Progenitor cell of endocrine pancreas (in vitro differentiated cells): ENCODE results near the gene ZFAND3. TPM values are rescaled to one million over a fixed set of nuclear protein-coding genes. Genes with fewer than 3 reads are reported as not detected.

Source experiments
- DNase-seq: peaks from one replicate; pipeline ENCODE4 v3.0.0; 2021; ENCODE audit warnings: low spot score; ENCODE audit not compliant: unreplicated experiment
- H3K27ac Mint-ChIP-seq: 2 replicates; pipeline ENCODE4 v1.8.0; 2021; ENCODE audit warnings: mild to moderate bottlenecking, moderate library complexity, mixed read lengths
- H3K27me3 Mint-ChIP-seq: 2 replicates; pipeline ENCODE4 v1.8.0; 2021; ENCODE audit warnings: mixed read lengths
- H3K36me3 Mint-ChIP-seq: 2 replicates; pipeline ENCODE4 v1.8.0; 2022; ENCODE audit warnings: mixed read lengths; ENCODE audit not compliant: insufficient read depth
- H3K4me1 Mint-ChIP-seq: 2 replicates; pipeline ENCODE4 v1.8.0; 2021; ENCODE audit warnings: low read depth, mixed read lengths
- H3K4me3 Mint-ChIP-seq: 2 replicates; pipeline ENCODE4 v1.8.0; 2021; ENCODE audit warnings: low read depth, mild to moderate bottlenecking, moderate library complexity, mixed read lengths
- H3K9me3 Mint-ChIP-seq: 2 replicates; pipeline ENCODE4 v1.8.0; 2021; ENCODE audit warnings: low read depth, mixed read lengths
- total RNA-seq: library from RNA; stranded (reverse); gene quantifications from 2 replicates; pipeline ENCODE4 v1.2.1, GENCODE V29; 2021
- TF ChIP-seq, protein P1 (sequence below): fragments of 200-600 bp; sonication (generic); IDR thresholded peaks from one replicate; pipeline ENCODE4 v1.5.0; 2021; ENCODE audit warnings: antibody characterized with exemption, mild to moderate bottlenecking; ENCODE audit not compliant: unreplicated experiment

Gene ZFAND3
- total RNA-seq, 1 donor from 2014 or later, result 102 TPM

GRCh38 chr6:38077488-38078030, 258.0 kb downstream of the ZFAND3 start:
- no peak for DNase-seq
- Mint-ChIP-seq H3K4me3 (no peak overlapping the region), H3K27ac (no peak overlapping the region), H3K9me3 (peaks cover 5% of the 10 kb centered on the region), H3K4me1 (peaks cover 7% of the 10 kb centered on the region), H3K36me3 (peaks cover 9% of the 10 kb centered on the region), H3K27me3 (no peaks in the 10 kb centered on the region)
- TF ChIP-seq, protein P1, sequence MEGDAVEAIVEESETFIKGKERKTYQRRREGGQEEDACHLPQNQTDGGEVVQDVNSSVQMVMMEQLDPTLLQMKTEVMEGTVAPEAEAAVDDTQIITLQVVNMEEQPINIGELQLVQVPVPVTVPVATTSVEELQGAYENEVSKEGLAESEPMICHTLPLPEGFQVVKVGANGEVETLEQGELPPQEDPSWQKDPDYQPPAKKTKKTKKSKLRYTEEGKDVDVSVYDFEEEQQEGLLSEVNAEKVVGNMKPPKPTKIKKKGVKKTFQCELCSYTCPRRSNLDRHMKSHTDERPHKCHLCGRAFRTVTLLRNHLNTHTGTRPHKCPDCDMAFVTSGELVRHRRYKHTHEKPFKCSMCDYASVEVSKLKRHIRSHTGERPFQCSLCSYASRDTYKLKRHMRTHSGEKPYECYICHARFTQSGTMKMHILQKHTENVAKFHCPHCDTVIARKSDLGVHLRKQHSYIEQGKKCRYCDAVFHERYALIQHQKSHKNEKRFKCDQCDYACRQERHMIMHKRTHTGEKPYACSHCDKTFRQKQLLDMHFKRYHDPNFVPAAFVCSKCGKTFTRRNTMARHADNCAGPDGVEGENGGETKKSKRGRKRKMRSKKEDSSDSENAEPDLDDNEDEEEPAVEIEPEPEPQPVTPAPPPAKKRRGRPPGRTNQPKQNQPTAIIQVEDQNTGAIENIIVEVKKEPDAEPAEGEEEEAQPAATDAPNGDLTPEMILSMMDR, result no peak

GRCh38 chr6:38078671-38079070, 259.1 kb downstream of the ZFAND3 start:
- no peak overlapping the region for H3K27ac Mint-ChIP-seq
- no peaks in the 10 kb centered on the region for H3K27me3 Mint-ChIP-seq
- peaks cover 5% of the 10 kb centered on the region for H3K9me3 Mint-ChIP-seq
- H3K36me3 Mint-ChIP-seq, result peaks cover 9% of the 10 kb centered on the region
- no peak for DNase-seq
- TF ChIP-seq, protein P1, result no peak
- H3K4me3 Mint-ChIP-seq, result no peak overlapping the region
- H3K4me1 Mint-ChIP-seq, result peaks cover 7% of the 10 kb centered on the region

DNA sequence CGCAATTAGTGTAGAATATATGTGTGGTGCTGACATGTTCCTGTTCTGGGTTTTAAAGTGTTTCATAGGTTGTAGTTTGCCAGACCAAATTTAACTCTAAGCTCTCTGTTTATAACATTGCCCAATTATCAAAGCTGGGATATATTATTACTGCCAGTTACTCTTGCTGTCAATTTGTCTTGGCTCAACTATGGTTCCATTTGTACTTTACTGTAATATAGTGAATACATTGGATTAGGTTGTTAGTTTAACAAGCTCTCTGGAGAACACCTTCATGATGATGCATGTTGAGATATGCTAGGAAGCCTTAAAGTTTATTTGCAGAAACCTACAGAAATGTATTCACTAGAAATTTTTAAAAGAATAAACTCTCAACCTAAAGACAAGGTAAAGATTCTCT, 259.6 kb downstream of the ZFAND3 start:
- TF ChIP-seq, protein P1, result no peak
- Mint-ChIP-seq H3K27me3 (no peaks in the 10 kb centered on the region), H3K4me1 (peaks cover 7% of the 10 kb centered on the region), H3K36me3 (peaks cover 9% of the 10 kb centered on the region), H3K27ac (no peak overlapping the region), H3K9me3 (peaks cover 5% of the 10 kb centered on the region), H3K4me3 (no peak overlapping the region)
- DNase-seq, result no peak

- peaks cover 5% of the 10 kb centered on the region for H3K9me3 Mint-ChIP-seq
Measured at GRCh38 chr6:38079537-38079936, 260.0 kb downstream of the ZFAND3 start.

DNA sequence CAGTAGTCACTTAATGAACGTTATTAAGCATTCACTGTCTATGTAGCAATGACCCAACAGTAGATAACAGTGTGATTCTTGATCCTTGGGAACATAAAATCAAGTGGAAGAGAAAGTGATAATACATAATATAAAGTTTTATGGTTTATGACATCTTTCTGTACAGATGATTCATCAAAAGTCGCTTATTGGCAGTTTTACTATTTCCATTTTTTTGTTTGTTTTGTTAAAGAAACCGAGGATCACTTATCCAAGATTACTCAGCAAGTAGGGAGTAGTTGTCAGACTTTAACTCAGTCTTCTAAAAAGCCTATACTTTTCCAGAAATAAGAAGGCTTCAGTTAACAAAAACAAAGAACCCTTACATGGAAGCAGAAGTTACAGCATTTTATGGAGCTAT, 260.8 kb downstream of the ZFAND3 start:
- H3K36me3 Mint-ChIP-seq, result peaks cover 2% of the 10 kb centered on the region

More at GRCh38 chr6:38079537-38079936, 260.0 kb downstream of the ZFAND3 start:
- Mint-ChIP-seq H3K4me3 (no peak overlapping the region), H3K27ac (no peak overlapping the region), H3K36me3 (peaks cover 9% of the 10 kb centered on the region), H3K27me3 (no peaks in the 10 kb centered on the region), H3K4me1 (peaks cover 7% of the 10 kb centered on the region)
- DNase-seq, result no peak
- TF ChIP-seq, protein P1, result no peak

More for the DNA sequence above, 260.8 kb downstream of the ZFAND3 start:
- H3K9me3 Mint-ChIP-seq, result no peaks in the 10 kb centered on the region
- no peaks in the 10 kb centered on the region for H3K27me3 Mint-ChIP-seq
- TF ChIP-seq, protein P1, result no peak
- H3K27ac Mint-ChIP-seq, result no peak overlapping the region
- DNase-seq, result no peak
- peaks cover 7% of the 10 kb centered on the region for H3K4me1 Mint-ChIP-seq
- no peak overlapping the region for H3K4me3 Mint-ChIP-seq
